ENCODE results near the gene C10orf53. TPM values are rescaled to one million over a fixed set of nuclear protein-coding genes. Genes with fewer than 3 reads are reported as not detected.

Gene C10orf53
- total RNA-seq, 1 experiment from 2014 or later, result not detected

- no peak for TF ChIP-seq SP1 (CRISPR knock-in tag; conservative IDR thresholded peaks at IDR 0.05)
- no peak for TF ChIP-seq GABPB1 (CRISPR knock-in tag; IDR thresholded peaks at IDR 0.05)
- TF ChIP-seq, protein P1, sequence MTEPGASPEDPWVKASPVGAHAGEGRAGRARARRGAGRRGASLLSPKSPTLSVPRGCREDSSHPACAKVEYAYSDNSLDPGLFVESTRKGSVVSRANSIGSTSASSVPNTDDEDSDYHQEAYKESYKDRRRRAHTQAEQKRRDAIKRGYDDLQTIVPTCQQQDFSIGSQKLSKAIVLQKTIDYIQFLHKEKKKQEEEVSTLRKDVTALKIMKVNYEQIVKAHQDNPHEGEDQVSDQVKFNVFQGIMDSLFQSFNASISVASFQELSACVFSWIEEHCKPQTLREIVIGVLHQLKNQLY (CRISPR knock-in tag; IDR thresholded peaks at IDR 0.05), result no peak
- TF ChIP-seq ZNF317 (CRISPR knock-in tag; IDR thresholded peaks at IDR 0.05; ENCODE audit: borderline replicate concordance, low read depth), result no peak
- TF ChIP-seq ELF4 (CRISPR knock-in tag; IDR thresholded peaks at IDR 0.05; ENCODE audit: low read depth), result no peak
- TF ChIP-seq, protein P2, sequence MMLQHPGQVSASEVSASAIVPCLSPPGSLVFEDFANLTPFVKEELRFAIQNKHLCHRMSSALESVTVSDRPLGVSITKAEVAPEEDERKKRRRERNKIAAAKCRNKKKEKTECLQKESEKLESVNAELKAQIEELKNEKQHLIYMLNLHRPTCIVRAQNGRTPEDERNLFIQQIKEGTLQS (CRISPR knock-in tag; conservative IDR thresholded peaks at IDR 0.05), result no peak
- no peak for TF ChIP-seq ATF6 (CRISPR knock-in tag; IDR thresholded peaks at IDR 0.05)
- TF ChIP-seq, protein P3, sequence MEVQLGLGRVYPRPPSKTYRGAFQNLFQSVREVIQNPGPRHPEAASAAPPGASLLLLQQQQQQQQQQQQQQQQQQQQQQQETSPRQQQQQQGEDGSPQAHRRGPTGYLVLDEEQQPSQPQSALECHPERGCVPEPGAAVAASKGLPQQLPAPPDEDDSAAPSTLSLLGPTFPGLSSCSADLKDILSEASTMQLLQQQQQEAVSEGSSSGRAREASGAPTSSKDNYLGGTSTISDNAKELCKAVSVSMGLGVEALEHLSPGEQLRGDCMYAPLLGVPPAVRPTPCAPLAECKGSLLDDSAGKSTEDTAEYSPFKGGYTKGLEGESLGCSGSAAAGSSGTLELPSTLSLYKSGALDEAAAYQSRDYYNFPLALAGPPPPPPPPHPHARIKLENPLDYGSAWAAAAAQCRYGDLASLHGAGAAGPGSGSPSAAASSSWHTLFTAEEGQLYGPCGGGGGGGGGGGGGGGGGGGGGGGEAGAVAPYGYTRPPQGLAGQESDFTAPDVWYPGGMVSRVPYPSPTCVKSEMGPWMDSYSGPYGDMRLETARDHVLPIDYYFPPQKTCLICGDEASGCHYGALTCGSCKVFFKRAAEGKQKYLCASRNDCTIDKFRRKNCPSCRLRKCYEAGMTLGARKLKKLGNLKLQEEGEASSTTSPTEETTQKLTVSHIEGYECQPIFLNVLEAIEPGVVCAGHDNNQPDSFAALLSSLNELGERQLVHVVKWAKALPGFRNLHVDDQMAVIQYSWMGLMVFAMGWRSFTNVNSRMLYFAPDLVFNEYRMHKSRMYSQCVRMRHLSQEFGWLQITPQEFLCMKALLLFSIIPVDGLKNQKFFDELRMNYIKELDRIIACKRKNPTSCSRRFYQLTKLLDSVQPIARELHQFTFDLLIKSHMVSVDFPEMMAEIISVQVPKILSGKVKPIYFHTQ (CRISPR knock-in tag; IDR thresholded peaks at IDR 0.05), result no peak
- no peak for TF ChIP-seq ZNF416 (CRISPR knock-in tag; IDR thresholded peaks at IDR 0.05)
- no peak for TF ChIP-seq E2F5 (CRISPR knock-in tag; IDR thresholded peaks at IDR 0.05)
- TF ChIP-seq SOX15 (CRISPR knock-in tag; IDR thresholded peaks at IDR 0.05), result no peak
- no peak for TF ChIP-seq NFATC4 (CRISPR knock-in tag; IDR thresholded peaks at IDR 0.05)
These were observed 32.0 kb downstream of the C10orf53 start (continued) for GRCh38 chr10:49711481-49711880.

- no peak for DNase-seq (ENCODE audit: low spot score)
- Mint-ChIP-seq H3K36me3 (peaks cover 16% of the 10 kb centered on the region), H3K9me3 (peaks cover 30% of the 10 kb centered on the region), H3K4me3 (no peak overlapping the region), H3K4me1 (0 out of 2 replicates have a peak, but pooled peaks cover 4% of the 10 kb centered on the region), H3K27ac (no peak overlapping the region), H3K27me3 (ENCODE audit: low read depth) (peaks cover 12% of the 10 kb centered on the region)
- ATAC-seq, result no peak
- POLR2A ChIA-PET, result no interaction called here
- CTCF ChIA-PET, result no interaction called here
- TF ChIP-seq HMGA2 (CRISPR knock-in tag; IDR thresholded peaks at IDR 0.05), result no peak
- TF ChIP-seq, protein P4, sequence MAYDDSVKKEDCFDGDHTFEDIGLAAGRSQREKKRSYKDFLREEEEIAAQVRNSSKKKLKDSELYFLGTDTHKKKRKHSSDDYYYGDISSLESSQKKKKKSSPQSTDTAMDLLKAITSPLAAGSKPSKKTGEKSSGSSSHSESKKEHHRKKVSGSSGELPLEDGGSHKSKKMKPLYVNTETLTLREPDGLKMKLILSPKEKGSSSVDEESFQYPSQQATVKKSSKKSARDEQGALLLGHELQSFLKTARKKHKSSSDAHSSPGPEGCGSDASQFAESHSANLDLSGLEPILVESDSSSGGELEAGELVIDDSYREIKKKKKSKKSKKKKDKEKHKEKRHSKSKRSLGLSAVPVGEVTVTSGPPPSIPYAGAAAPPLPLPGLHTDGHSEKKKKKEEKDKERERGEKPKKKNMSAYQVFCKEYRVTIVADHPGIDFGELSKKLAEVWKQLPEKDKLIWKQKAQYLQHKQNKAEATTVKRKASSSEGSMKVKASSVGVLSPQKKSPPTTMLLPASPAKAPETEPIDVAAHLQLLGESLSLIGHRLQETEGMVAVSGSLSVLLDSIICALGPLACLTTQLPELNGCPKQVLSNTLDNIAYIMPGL (CRISPR knock-in tag; IDR thresholded peaks at IDR 0.05), result no peak
- TF ChIP-seq, protein P5, sequence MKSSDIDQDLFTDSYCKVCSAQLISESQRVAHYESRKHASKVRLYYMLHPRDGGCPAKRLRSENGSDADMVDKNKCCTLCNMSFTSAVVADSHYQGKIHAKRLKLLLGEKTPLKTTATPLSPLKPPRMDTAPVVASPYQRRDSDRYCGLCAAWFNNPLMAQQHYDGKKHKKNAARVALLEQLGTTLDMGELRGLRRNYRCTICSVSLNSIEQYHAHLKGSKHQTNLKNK (CRISPR knock-in tag; IDR thresholded peaks at IDR 0.05), result no peak
- no peak for TF ChIP-seq GTF2I (CRISPR knock-in tag; conservative IDR thresholded peaks at IDR 0.05)
- no peak for TF ChIP-seq CTCF (IDR thresholded peaks at IDR 0.05)
- no peak for TF ChIP-seq RELA (CRISPR knock-in tag; IDR thresholded peaks at IDR 0.05; ENCODE audit: borderline replicate concordance)
- TF ChIP-seq, protein P6, sequence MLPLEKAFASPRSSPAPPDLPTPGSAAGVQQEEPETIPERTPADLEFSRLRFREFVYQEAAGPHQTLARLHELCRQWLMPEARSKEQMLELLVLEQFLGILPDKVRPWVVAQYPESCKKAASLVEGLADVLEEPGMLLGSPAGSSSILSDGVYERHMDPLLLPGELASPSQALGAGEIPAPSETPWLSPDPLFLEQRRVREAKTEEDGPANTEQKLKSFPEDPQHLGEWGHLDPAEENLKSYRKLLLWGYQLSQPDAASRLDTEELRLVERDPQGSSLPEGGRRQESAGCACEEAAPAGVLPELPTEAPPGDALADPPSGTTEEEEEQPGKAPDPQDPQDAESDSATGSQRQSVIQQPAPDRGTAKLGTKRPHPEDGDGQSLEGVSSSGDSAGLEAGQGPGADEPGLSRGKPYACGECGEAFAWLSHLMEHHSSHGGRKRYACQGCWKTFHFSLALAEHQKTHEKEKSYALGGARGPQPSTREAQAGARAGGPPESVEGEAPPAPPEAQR (CRISPR knock-in tag; IDR thresholded peaks at IDR 0.05), result no peak
- TF ChIP-seq CREM (CRISPR knock-in tag; IDR thresholded peaks at IDR 0.05), result no peak
- no peak for TF ChIP-seq SMAD4 (CRISPR knock-in tag; IDR thresholded peaks at IDR 0.05)
- TF ChIP-seq ZNF317 (CRISPR knock-in tag; IDR thresholded peaks at IDR 0.05; ENCODE audit: borderline replicate concordance, low read depth), result no peak
- TF ChIP-seq FOXP4 (CRISPR knock-in tag; IDR thresholded peaks at IDR 0.05), result no peak
- no peak for TF ChIP-seq CBFB (CRISPR knock-in tag; IDR thresholded peaks at IDR 0.05; ENCODE audit: low read depth)
These were observed 33.8 kb downstream of the C10orf53 start for GRCh38 chr10:49713266-49713665.

Data from WTC11 (cell line).